Stimulated activated naive B cell treated with anti-CD40 and anti-IgM and Interleukin-4, amounts not matched to agents 10 μg/mL and 1 μg/mL and 100 μg/mL, for 72 hours (primary cell): ENCODE data around the gene IFNL3.
"Not testable (repeated sequence)": the region's sequence is repeated elsewhere in the genome, so short reads cannot be mapped to it uniquely, and the experiment has no call there.

Experiments used
- ATAC-seq, 2 donors: fragments of 150-1000 bp; cut with Tn5 transposase; replicated peaks; 2 replicates each; pipeline ENCODE4 v1.10.0; 2021; ENCODE audit warnings: moderate library complexity in 1 of 2
- DNase-seq: peaks from one replicate; pipeline ENCODE4 v3.0.0; 2021
- H3K27ac Mint-ChIP-seq: one replicate; pipeline ENCODE4 v1.8.0; 2022; ENCODE audit warnings: mild to moderate bottlenecking, mixed read lengths
- H3K27me3 Mint-ChIP-seq, 2 donors: one replicate each; pipeline ENCODE4 v1.8.0; 2022; ENCODE audit warnings: mixed read lengths in 2 of 2
- H3K36me3 Mint-ChIP-seq, 2 donors: one replicate each; pipeline ENCODE4 v1.8.0; 2022; ENCODE audit warnings: mixed read lengths in 2 of 2, mild to moderate bottlenecking in 1 of 2
- H3K4me1 Mint-ChIP-seq, 2 donors: one replicate each; pipeline ENCODE4 v1.8.0; 2022; ENCODE audit warnings: mixed read lengths in 2 of 2, mild to moderate bottlenecking in 1 of 2
- H3K4me3 Mint-ChIP-seq, 2 donors: one replicate each; pipeline ENCODE4 v1.8.0; 2022; ENCODE audit warnings: mild to moderate bottlenecking in 2 of 2, mixed read lengths in 2 of 2, moderate library complexity in 1 of 2
- H3K9me3 Mint-ChIP-seq, 2 donors: one replicate each; pipeline ENCODE4 v1.8.0; 2022; ENCODE audit warnings: mixed read lengths in 2 of 2, mild to moderate bottlenecking in 1 of 2

IFNL3 gene

GRCh38 chr19:39218230-39219007 is 26.4 kb downstream of the IFNL3 start:
- Mint-ChIP-seq H3K9me3 (peaks cover 2 to 5% of the 10 kb centered on the region in 2 donors), H3K36me3 (peaks cover 0 to 1% of the 10 kb centered on the region in 2 donors), H3K4me3 (no peak overlapping the region), H3K27me3 (peaks cover 32 to 34% of the 10 kb centered on the region in 2 donors), H3K27ac (no peak overlapping the region), H3K4me1 (no peaks in the 10 kb centered on the region)
- ATAC-seq (no peak), DNase-seq (no peak)

- no peak for ATAC-seq
- Mint-ChIP-seq H3K27ac (no peak overlapping the region), H3K27me3 (peaks cover 29 to 30% of the 10 kb centered on the region in 2 donors), H3K4me3 (no peak overlapping the region), H3K36me3 (peaks cover 0 to 1% of the 10 kb centered on the region in 2 donors), H3K9me3 (peaks cover 2 to 5% of the 10 kb centered on the region in 2 donors), H3K4me1 (no peaks in the 10 kb centered on the region)
- no peak for DNase-seq
These were observed 27.7 kb downstream of the IFNL3 start for GRCh38 chr19:39217094-39217493.

GRCh38 chr19:39215323-39215722 is 29.5 kb downstream of the IFNL3 start:
- H3K9me3 Mint-ChIP-seq, DNase-seq, H3K36me3 Mint-ChIP-seq, H3K4me3 Mint-ChIP-seq, ATAC-seq, H3K27ac Mint-ChIP-seq, H3K4me1 Mint-ChIP-seq: not testable (repeated sequence)
- peaks cover 16% of the 10 kb centered on the region in 2 donors for H3K27me3 Mint-ChIP-seq

- Mint-ChIP-seq H3K9me3 (peaks cover 2 to 5% of the 10 kb centered on the region in 2 donors), H3K4me1 (no peaks in the 10 kb centered on the region), H3K4me3 (no peak overlapping the region), H3K36me3 (peaks cover 0 to 1% of the 10 kb centered on the region in 2 donors), H3K27me3 (peaks cover 12 to 16% of the 10 kb centered on the region in 2 donors), H3K27ac (no peak overlapping the region)
- ATAC-seq (peak; percentile 70 to 79), DNase-seq (no peak)
These were observed 32.4 kb downstream of the IFNL3 start for GRCh38 chr19:39212375-39212742.

GRCh38 chr19:39211731-39212374 is 33.0 kb downstream of the IFNL3 start:
- Mint-ChIP-seq H3K9me3 (no peaks in the 10 kb centered on the region), H3K27ac (no peak overlapping the region), H3K4me3 (no peak overlapping the region), H3K27me3 (peaks cover 9 to 16% of the 10 kb centered on the region in 2 donors), H3K4me1 (no peaks in the 10 kb centered on the region), H3K36me3 (no peaks in the 10 kb centered on the region)
- no peak for DNase-seq
- ATAC-seq = no peak

GRCh38 chr19:39209196-39209595 is 35.6 kb downstream of the IFNL3 start:
- Mint-ChIP-seq H3K4me1 (no peaks in the 10 kb centered on the region), H3K9me3 (no peaks in the 10 kb centered on the region), H3K27me3 (peaks cover 22% of the 10 kb centered on the region in 2 donors), H3K36me3 (no peaks in the 10 kb centered on the region), H3K4me3 (no peak overlapping the region), H3K27ac (no peak overlapping the region)
- DNase-seq (no peak), ATAC-seq (no peak)

GRCh38 chr19:39208175-39208795 is 36.5 kb downstream of the IFNL3 start:
- H3K27me3 Mint-ChIP-seq = peaks cover 25 to 32% of the 10 kb centered on the region in 2 donors
- H3K4me3 Mint-ChIP-seq = no peak overlapping the region
- no peaks in the 10 kb centered on the region for H3K36me3 Mint-ChIP-seq
- H3K4me1 Mint-ChIP-seq = no peaks in the 10 kb centered on the region
- no peaks in the 10 kb centered on the region for H3K9me3 Mint-ChIP-seq
- ATAC-seq (no peak), DNase-seq (no peak)
- H3K27ac Mint-ChIP-seq = no peak overlapping the region

GRCh38 chr19:39207293-39207836 is 37.4 kb downstream of the IFNL3 start:
- H3K27me3 Mint-ChIP-seq = peaks cover 34 to 41% of the 10 kb centered on the region in 2 donors
- no peak overlapping the region for H3K4me3 Mint-ChIP-seq
- H3K27ac Mint-ChIP-seq = no peak overlapping the region
- DNase-seq (no peak), ATAC-seq (no peak)
- no peaks in the 10 kb centered on the region for H3K36me3 Mint-ChIP-seq
- no peaks in the 10 kb centered on the region for H3K4me1 Mint-ChIP-seq
- H3K9me3 Mint-ChIP-seq = no peaks in the 10 kb centered on the region

- Mint-ChIP-seq H3K36me3 (no peaks in the 10 kb centered on the region), H3K27me3 (peaks cover 44 to 53% of the 10 kb centered on the region in 2 donors), H3K27ac (no peak overlapping the region), H3K4me1 (no peaks in the 10 kb centered on the region), H3K9me3 (no peaks in the 10 kb centered on the region), H3K4me3 (no peak overlapping the region)
- ATAC-seq (no peak), DNase-seq (no peak)
These were observed 38.7 kb downstream of the IFNL3 start for GRCh38 chr19:39206122-39206521.

GRCh38 chr19:39205449-39205764 is 39.4 kb downstream of the IFNL3 start:
- Mint-ChIP-seq H3K4me3 (no peak overlapping the region), H3K4me1 (no peaks in the 10 kb centered on the region), H3K27ac (no peak overlapping the region), H3K27me3 (peaks cover 52 to 60% of the 10 kb centered on the region in 2 donors), H3K36me3 (no peaks in the 10 kb centered on the region), H3K9me3 (no peaks in the 10 kb centered on the region)
- ATAC-seq = no peak
- no peak for DNase-seq

- DNase-seq (no peak), ATAC-seq (no peak)
- no peaks in the 10 kb centered on the region for H3K36me3 Mint-ChIP-seq
- H3K27ac Mint-ChIP-seq = no peak within 1 kb of the TSS
- no peaks in the 10 kb centered on the region for H3K4me1 Mint-ChIP-seq
- no peaks in the 10 kb centered on the region for H3K9me3 Mint-ChIP-seq
- peaks cover 64 to 75% of the 10 kb centered on the region in 2 donors for H3K27me3 Mint-ChIP-seq
- no peak within 1 kb of the TSS for H3K4me3 Mint-ChIP-seq
These were observed 41.1 kb downstream of the IFNL3 start, which contains the start of gene SYCN for GRCh38 chr19:39203372-39204341. Gene SYCN, minus strand, starts transcription at chr19:39204263. Its CDS starts 9 bp downstream, at chr19:39204254.

GRCh38 chr19:39202998-39203355 is 41.8 kb downstream of the IFNL3 start:
- H3K9me3 Mint-ChIP-seq = no peaks in the 10 kb centered on the region
- DNase-seq = no peak
- no peak overlapping the region for H3K27ac Mint-ChIP-seq
- no peaks in the 10 kb centered on the region for H3K36me3 Mint-ChIP-seq
- peaks cover 71 to 82% of the 10 kb centered on the region in 2 donors for H3K27me3 Mint-ChIP-seq
- H3K4me3 Mint-ChIP-seq = no peak overlapping the region
- H3K4me1 Mint-ChIP-seq = peaks cover 0 to under 1% of the 10 kb centered on the region in 2 donors
- ATAC-seq = no peak

- DNase-seq = no peak
- ATAC-seq = no peak
- no peaks in the 10 kb centered on the region for H3K36me3 Mint-ChIP-seq
- H3K27me3 Mint-ChIP-seq = peaks cover 79 to 89% of the 10 kb centered on the region in 2 donors
- H3K9me3 Mint-ChIP-seq = no peaks in the 10 kb centered on the region
- H3K4me3 Mint-ChIP-seq = no peak overlapping the region
- H3K4me1 Mint-ChIP-seq = peaks cover 9 to 18% of the 10 kb centered on the region in 2 donors
- no peak overlapping the region for H3K27ac Mint-ChIP-seq
These were observed 44.0 kb downstream of the IFNL3 start for GRCh38 chr19:39200803-39201115.
